ENCODE measurements around the gene OTUB2.

GRCh38 chr14:94009767-94010166 lies 16.4 kb upstream of the OTUB2 start:
- TF ChIP-seq GATA2 (IDR thresholded peaks at IDR 0.05; ENCODE audit: low read depth, low read length) (no peak), GATA3 (IDR thresholded peaks at IDR 0.05; ENCODE audit: low read depth, low read length) (no peak)

Data from SH-SY5Y (cell line).